ENCODE results near the gene SDHA.

The SDHA gene

DNA sequence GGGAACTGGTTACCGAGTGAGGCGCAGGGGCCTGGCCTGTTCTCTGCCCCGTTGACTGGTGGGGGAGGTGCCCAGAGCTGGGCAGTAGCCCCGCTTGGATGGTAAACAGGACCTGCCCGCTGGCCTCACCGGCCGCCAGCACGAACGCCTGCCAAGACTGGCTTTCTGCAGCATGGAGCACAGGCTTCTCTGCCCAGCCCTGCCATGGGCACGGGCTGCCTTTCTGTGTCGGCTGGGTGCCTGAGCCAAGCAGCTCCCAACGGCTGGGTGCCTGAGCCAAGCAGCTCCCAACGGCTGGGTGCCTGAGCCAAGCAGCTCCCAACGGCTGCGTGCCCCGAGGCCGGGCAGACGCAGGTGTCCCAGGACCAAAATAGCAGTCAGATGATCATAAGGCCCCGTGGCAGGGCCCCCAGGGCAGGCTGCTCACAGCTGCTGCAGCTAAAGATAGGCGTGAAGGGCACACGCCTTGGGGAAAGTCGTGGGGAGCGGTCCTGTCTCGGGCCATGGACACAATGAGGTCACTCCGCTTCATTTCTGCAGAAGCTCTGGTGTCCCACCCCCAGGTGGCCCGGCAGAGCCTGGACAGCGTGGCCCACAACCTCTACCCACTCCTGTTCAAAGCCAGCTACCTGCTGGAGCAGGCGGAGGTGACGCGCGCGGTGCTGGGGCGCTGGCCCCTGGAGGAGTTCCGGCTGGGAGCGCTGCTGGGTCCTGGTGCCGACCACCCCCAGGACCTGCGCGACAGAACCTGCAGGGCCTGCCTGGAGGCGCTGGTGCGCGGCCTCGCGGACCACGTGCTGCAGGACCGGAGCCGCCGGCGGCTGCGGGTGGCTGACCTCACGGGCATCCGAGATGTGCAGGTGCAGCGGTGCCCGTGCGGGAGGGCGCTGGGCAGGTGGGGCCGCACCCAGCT is 26.8 kb upstream of the SDHA start, which contains the start of gene LRRC14B:
Gene LRRC14B (plus strand): TSS at position 460 of the 913 bp plus-strand sequence. CDS start 44 bp downstream, at position 504.
- peaks cover 16% of the 10 kb centered on the region for H3K4me1 ChIP-seq
- H3K27ac ChIP-seq = no peak within 1 kb of the TSS
- H3K9me3 ChIP-seq (ENCODE audit: control insufficient read depth, low read length) = no peaks in the 10 kb centered on the region
- H2AFZ ChIP-seq = peak within 1 kb of the TSS; percentile 83
- no peaks in the 10 kb centered on the region for H3K36me3 ChIP-seq (ENCODE audit: control insufficient read depth, insufficient read depth, low read length)
- no peaks in the 10 kb centered on the region for H3K79me2 ChIP-seq
- H3K27me3 ChIP-seq (ENCODE audit: control insufficient read depth, insufficient read depth, low read length) = no peaks in the 10 kb centered on the region
- no peak within 1 kb of the TSS for H3K4me3 ChIP-seq (ENCODE audit: low read depth, low read length)
- TF ChIP-seq CTCF (IDR thresholded peaks at IDR 0.05) = no peak
- no peak within 1 kb of the TSS for H3K4me2 ChIP-seq (ENCODE audit: low read length)
- no peak within 1 kb of the TSS for H3K9ac ChIP-seq

DNA sequence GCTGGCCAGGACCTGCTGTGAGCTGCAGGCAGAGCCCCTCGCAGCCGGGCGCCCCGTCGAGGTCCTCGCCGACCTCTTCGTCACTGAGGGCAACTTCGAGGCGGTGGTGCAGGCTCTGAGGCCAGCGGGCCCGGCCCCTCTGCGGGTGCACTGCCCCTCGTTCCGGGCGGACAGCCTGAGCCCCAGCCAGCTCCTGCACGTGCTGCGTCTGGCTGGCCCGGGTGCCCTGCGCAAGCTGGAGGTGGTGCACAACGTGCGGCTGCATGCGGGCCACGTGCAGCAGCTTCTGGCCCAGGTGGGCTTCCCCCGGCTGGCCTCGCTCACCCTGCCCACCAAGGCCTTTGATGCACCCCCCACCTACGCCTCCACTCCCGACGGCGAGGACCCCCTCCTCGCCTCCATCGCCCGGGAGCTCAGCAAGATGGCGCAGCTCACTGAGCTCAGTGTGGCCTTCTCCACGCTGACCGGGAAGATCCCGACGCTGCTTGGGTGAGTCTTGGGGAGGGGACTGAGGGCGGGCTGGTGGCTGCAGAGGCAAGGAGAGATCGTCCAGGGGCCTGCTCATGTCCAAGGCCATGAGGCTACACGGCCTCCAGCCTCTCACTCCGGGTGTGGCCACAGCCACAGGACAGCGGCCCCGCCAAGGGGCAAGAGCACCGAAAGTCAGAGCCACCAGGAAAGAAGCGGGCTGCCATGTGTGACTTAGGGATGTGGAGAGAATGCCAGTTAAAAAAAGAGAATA is 26.0 kb upstream of the SDHA start:
- Histone ChIP-seq H3K9ac (no peak overlapping the region), H2AFZ (peak overlapping the region; percentile 83), H3K27me3 (ENCODE audit: control insufficient read depth, insufficient read depth, low read length) (no peaks in the 10 kb centered on the region), H3K79me2 (no peaks in the 10 kb centered on the region), H3K4me1 (peaks cover 16% of the 10 kb centered on the region), H3K4me3 (ENCODE audit: low read depth, low read length) (no peak overlapping the region), H3K36me3 (ENCODE audit: control insufficient read depth, insufficient read depth, low read length) (no peaks in the 10 kb centered on the region), H3K27ac (no peak overlapping the region), H3K4me2 (ENCODE audit: low read length) (no peak overlapping the region), H3K9me3 (ENCODE audit: control insufficient read depth, low read length) (no peaks in the 10 kb centered on the region)
- no peak for TF ChIP-seq CTCF (IDR thresholded peaks at IDR 0.05)

GRCh38 chr5:192691-192969 is 25.5 kb upstream of the SDHA start:
- Histone ChIP-seq H2AFZ (no peak overlapping the region), H3K36me3 (ENCODE audit: control insufficient read depth, insufficient read depth, low read length) (no peaks in the 10 kb centered on the region), H3K79me2 (no peaks in the 10 kb centered on the region), H3K4me3 (ENCODE audit: low read depth, low read length) (no peak overlapping the region), H3K9me3 (ENCODE audit: control insufficient read depth, low read length) (no peaks in the 10 kb centered on the region), H3K4me2 (ENCODE audit: low read length) (no peak overlapping the region), H3K4me1 (peaks cover 16% of the 10 kb centered on the region), H3K9ac (no peak overlapping the region), H3K27me3 (ENCODE audit: control insufficient read depth, insufficient read depth, low read length) (no peaks in the 10 kb centered on the region), H3K27ac (no peak overlapping the region)
- TF ChIP-seq CTCF (IDR thresholded peaks at IDR 0.05) = no peak

GRCh38 chr5:192970-193831 is 24.9 kb upstream of the SDHA start:
- no peak overlapping the region for H3K4me2 ChIP-seq (ENCODE audit: low read length)
- H3K79me2 ChIP-seq = no peaks in the 10 kb centered on the region
- H3K9ac ChIP-seq = no peak overlapping the region
- no peaks in the 10 kb centered on the region for H3K36me3 ChIP-seq (ENCODE audit: control insufficient read depth, insufficient read depth, low read length)
- H2AFZ ChIP-seq = no peak overlapping the region
- H3K27me3 ChIP-seq (ENCODE audit: control insufficient read depth, insufficient read depth, low read length) = no peaks in the 10 kb centered on the region
- no peak overlapping the region for H3K4me3 ChIP-seq (ENCODE audit: low read depth, low read length)
- TF ChIP-seq CTCF (IDR thresholded peaks at IDR 0.05) = no peak
- no peak overlapping the region for H3K27ac ChIP-seq
- no peaks in the 10 kb centered on the region for H3K9me3 ChIP-seq (ENCODE audit: control insufficient read depth, low read length)
- peaks cover 14% of the 10 kb centered on the region for H3K4me1 ChIP-seq
